Measurements from ENCODE around the gene PRR11.

DNA sequence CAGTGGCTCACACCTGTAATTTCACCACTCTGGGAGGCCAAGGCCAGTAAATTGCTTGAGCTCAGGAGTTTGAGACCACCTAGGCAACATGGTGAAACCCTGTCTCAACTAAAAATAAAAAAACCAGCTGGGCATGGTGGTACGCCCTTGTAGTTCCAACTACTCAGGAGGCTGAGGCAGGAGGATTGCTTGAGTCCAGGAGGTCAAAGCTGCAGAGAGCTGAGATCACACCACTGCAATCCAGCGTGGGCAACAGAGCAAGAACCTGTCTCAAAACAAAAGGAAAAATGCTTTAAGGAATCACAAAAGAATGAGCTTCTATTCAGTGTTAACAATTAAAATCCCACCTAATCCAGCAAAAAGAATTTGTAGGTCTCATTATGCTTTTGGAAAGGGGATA lies 5.9 kb downstream of the PRR11 start:
- TF ChIP-seq CTCF (conservative IDR thresholded peaks at IDR 0.05 in 1 of 2, IDR thresholded peaks at IDR 0.05 in 1 of 2; ENCODE audit: low read depth in 1 of 2, low read length in 2 of 2) (no peak), EZH2 (IDR thresholded peaks at IDR 0.05; ENCODE audit: low read length, missing control alignments) (no peak)

All from fibroblast of lung (primary cell).